Transverse colon (tissue), 4 donors: ENCODE data around the gene SRPX2.

ENCODE experiments used
- EP300 ChIP-seq: sonication (generic); formaldehyde crosslinking; IDR thresholded peaks from one replicate; pipeline ENCODE4 v1.6.1; 2017; ENCODE audit warnings: antibody characterized with exemption, low read depth
- POLR2A ChIP-seq: fragments of 450-650 bp; IDR thresholded peaks from one replicate; pipeline ENCODE4 v1.6.1; 2016; ENCODE audit warnings: antibody characterized with exemption, mild to moderate bottlenecking, moderate library complexity
- POLR2AphosphoS5 ChIP-seq, 3 donors: sonication (generic); formaldehyde crosslinking; IDR thresholded peaks; one replicate each; pipeline ENCODE4 v1.6.1; 2016; ENCODE audit warnings: antibody characterized with exemption in 3 of 3
- TF ChIP-seq, protein P1 (sequence below), 5 experiments: fragments of 200-600 bp in 3 of 5; fragments of 450-650 bp in 2 of 5; sonication (generic) in 3 of 5; IDR thresholded peaks; 1 replicate in 2 of 5; 2 replicates in 3 of 5; pipeline ENCODE4 v1.5.1; 2016 to 2017; ENCODE audit warnings: antibody characterized with exemption in 5 of 5, inconsistent platforms in 3 of 5, mild to moderate bottlenecking in 2 of 5, moderate library complexity in 1 of 5

GRCh38 chrX:100599456-100599855 is 44.5 kb upstream of the SRPX2 start:
- TF ChIP-seq POLR2A (no peak), EP300 (no peak), POLR2AphosphoS5 (IDR thresholded peaks at IDR 0.05) (no peak)
- TF ChIP-seq, protein P1, sequence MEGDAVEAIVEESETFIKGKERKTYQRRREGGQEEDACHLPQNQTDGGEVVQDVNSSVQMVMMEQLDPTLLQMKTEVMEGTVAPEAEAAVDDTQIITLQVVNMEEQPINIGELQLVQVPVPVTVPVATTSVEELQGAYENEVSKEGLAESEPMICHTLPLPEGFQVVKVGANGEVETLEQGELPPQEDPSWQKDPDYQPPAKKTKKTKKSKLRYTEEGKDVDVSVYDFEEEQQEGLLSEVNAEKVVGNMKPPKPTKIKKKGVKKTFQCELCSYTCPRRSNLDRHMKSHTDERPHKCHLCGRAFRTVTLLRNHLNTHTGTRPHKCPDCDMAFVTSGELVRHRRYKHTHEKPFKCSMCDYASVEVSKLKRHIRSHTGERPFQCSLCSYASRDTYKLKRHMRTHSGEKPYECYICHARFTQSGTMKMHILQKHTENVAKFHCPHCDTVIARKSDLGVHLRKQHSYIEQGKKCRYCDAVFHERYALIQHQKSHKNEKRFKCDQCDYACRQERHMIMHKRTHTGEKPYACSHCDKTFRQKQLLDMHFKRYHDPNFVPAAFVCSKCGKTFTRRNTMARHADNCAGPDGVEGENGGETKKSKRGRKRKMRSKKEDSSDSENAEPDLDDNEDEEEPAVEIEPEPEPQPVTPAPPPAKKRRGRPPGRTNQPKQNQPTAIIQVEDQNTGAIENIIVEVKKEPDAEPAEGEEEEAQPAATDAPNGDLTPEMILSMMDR (IDR thresholded peaks at IDR 0.05), result no peak
